Keratinocyte (primary cell): ENCODE results near the gene PYGM.

ENCODE experiments used
- EZH2 ChIP-seq: IDR thresholded peaks from one replicate; pipeline ENCODE4 v1.6.1; 2012; ENCODE audit warnings: inconsistent platforms, mild to moderate bottlenecking, low read length, moderate library complexity
- TF ChIP-seq, protein P1 (sequence below), 3 experiments: IDR thresholded peaks in 1 of 3; conservative IDR thresholded peaks in 1 of 3; optimal IDR thresholded peaks in 1 of 3; 2 replicates in 2 of 3; 3 replicates in 1 of 3; pipeline versions ENCODE3 to v1.5.1; 2011; ENCODE audit warnings: low read length in 3 of 3, mild to moderate bottlenecking in 3 of 3, moderate library complexity in 2 of 3, control low read depth in 1 of 3, inconsistent platforms in 1 of 3; ENCODE audit not compliant: insufficient read depth in 2 of 3; ENCODE audit errors: extremely low read depth in 1 of 3

- TF ChIP-seq, protein P1, sequence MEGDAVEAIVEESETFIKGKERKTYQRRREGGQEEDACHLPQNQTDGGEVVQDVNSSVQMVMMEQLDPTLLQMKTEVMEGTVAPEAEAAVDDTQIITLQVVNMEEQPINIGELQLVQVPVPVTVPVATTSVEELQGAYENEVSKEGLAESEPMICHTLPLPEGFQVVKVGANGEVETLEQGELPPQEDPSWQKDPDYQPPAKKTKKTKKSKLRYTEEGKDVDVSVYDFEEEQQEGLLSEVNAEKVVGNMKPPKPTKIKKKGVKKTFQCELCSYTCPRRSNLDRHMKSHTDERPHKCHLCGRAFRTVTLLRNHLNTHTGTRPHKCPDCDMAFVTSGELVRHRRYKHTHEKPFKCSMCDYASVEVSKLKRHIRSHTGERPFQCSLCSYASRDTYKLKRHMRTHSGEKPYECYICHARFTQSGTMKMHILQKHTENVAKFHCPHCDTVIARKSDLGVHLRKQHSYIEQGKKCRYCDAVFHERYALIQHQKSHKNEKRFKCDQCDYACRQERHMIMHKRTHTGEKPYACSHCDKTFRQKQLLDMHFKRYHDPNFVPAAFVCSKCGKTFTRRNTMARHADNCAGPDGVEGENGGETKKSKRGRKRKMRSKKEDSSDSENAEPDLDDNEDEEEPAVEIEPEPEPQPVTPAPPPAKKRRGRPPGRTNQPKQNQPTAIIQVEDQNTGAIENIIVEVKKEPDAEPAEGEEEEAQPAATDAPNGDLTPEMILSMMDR (optimal IDR thresholded peaks at IDR 0.05 in 1 of 3, IDR thresholded peaks at IDR 0.05 in 1 of 3, conservative IDR thresholded peaks at IDR 0.05 in 1 of 3; ENCODE audit: extremely low read depth in 1 of 3, insufficient read depth in 2 of 3, low read length in 3 of 3), result no peak
- no peak for TF ChIP-seq EZH2
Measured at GRCh38 chr11:64705501-64705900, 54.3 kb downstream of the PYGM start.
